IMR-90 (cell line): ENCODE data around the gene ARMH1.

ENCODE experiments used
- BHLHE40 ChIP-seq: fragments of 150-350 bp; IDR thresholded peaks from 2 replicates; pipeline ENCODE4 v1.6.1; 2016; ENCODE audit warnings: mild to moderate bottlenecking, low read depth, low read length
- CEBPB ChIP-seq: IDR thresholded peaks from 2 replicates; pipeline ENCODE4 v1.6.1; 2012; ENCODE audit warnings: low read depth, low read length, improper control_type of control experiment
- CHD1 ChIP-seq: IDR thresholded peaks from 2 replicates; pipeline ENCODE4 v1.6.1; 2012; ENCODE audit warnings: low read depth, low read length, improper control_type of control experiment
- MAFK ChIP-seq: IDR thresholded peaks from 2 replicates; pipeline ENCODE4 v1.6.1; 2012; ENCODE audit warnings: low read depth, low read length, improper control_type of control experiment
- MAZ ChIP-seq: IDR thresholded peaks from 2 replicates; pipeline ENCODE4 v1.6.1; 2012; ENCODE audit warnings: low read depth, mild to moderate bottlenecking, low read length, improper control_type of control experiment, moderate library complexity, borderline replicate concordance
- MXI1 ChIP-seq: IDR thresholded peaks from 2 replicates; pipeline ENCODE4 v1.6.1; 2012; ENCODE audit warnings: low read depth, mild to moderate bottlenecking, low read length, moderate library complexity, borderline replicate concordance
- POLR2A ChIP-seq: IDR thresholded peaks from 2 replicates; pipeline ENCODE4 v1.6.1; 2012; ENCODE audit warnings: mild to moderate bottlenecking, low read depth, low read length
- RAD21 ChIP-seq: IDR thresholded peaks from 2 replicates; pipeline ENCODE4 v1.6.1; 2012; ENCODE audit warnings: low read length, improper control_type of control experiment
- RCOR1 ChIP-seq: IDR thresholded peaks from 2 replicates; pipeline ENCODE4 v1.6.1; 2012; ENCODE audit warnings: mild to moderate bottlenecking, low read length, improper control_type of control experiment; ENCODE audit not compliant: insufficient replicate concordance
- SMC3 ChIP-seq: fragments of 150-350 bp; IDR thresholded peaks from 2 replicates; pipeline ENCODE4 v1.6.1; 2016; ENCODE audit warnings: low read depth, mild to moderate bottlenecking, antibody characterized with exemption, low read length, moderate library complexity
- USF2 ChIP-seq: fragments of 150-350 bp; IDR thresholded peaks from 2 replicates; pipeline ENCODE4 v1.6.1; 2017; ENCODE audit warnings: mild to moderate bottlenecking, antibody characterized with exemption, low read length, low read depth
- TF ChIP-seq, protein P1 (sequence below): conservative IDR thresholded peaks from 2 replicates; pipeline ENCODE4 v1.5.1; 2012; ENCODE audit warnings: mild to moderate bottlenecking, low read depth, low read length, improper control_type of control experiment
- TF ChIP-seq, protein P2 (sequence below): fragments of 150-350 bp; IDR thresholded peaks from 2 replicates; pipeline ENCODE4 v1.6.1; 2016; ENCODE audit warnings: low read depth, mild to moderate bottlenecking, low read length, moderate library complexity, borderline replicate concordance

DNA sequence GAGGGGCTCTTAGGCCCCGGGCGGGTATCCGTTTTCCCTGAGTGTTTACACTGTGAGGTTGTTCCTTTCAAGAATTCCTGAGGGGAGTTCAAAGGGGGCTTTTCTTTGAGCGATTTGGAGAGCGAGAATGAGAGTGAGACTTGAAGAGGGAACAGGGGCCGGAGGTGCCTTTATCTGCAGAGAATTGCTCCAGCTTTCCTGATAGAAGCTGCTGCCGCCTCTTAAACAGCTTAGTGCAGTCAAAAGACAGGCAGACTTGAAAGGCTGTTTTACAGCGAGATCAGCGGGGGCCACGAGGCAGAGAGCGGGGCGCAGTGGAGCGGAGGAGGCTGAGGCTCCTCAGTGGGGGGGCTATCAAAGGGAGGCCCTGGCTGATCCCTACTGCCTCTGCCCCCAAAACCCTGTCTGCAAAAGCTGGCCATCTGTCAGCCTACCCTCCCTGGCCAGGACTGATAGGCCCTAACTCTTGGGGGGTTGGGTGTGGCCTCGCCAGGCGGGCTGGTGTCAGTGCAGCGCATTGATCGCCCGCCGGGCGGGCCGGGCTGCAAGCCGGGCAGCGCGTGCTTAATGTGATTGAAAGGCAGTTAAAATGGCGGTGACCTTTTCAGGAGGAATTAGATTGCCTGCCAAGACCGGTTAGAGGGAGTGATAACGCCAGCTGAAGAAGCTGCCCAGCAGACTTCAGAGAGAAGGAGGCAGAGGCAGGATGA, 36.7 kb upstream of the ARMH1 start:
- TF ChIP-seq, protein P1, sequence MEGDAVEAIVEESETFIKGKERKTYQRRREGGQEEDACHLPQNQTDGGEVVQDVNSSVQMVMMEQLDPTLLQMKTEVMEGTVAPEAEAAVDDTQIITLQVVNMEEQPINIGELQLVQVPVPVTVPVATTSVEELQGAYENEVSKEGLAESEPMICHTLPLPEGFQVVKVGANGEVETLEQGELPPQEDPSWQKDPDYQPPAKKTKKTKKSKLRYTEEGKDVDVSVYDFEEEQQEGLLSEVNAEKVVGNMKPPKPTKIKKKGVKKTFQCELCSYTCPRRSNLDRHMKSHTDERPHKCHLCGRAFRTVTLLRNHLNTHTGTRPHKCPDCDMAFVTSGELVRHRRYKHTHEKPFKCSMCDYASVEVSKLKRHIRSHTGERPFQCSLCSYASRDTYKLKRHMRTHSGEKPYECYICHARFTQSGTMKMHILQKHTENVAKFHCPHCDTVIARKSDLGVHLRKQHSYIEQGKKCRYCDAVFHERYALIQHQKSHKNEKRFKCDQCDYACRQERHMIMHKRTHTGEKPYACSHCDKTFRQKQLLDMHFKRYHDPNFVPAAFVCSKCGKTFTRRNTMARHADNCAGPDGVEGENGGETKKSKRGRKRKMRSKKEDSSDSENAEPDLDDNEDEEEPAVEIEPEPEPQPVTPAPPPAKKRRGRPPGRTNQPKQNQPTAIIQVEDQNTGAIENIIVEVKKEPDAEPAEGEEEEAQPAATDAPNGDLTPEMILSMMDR, result no peak
- TF ChIP-seq MAFK (no peak), POLR2A (no peak), CEBPB (no peak), SMC3 (no peak), RCOR1 (no peak), MXI1 (no peak), CHD1 (no peak), MAZ (no peak), RAD21 (no peak), BHLHE40 (no peak), USF2 (no peak)
- TF ChIP-seq, protein P2, sequence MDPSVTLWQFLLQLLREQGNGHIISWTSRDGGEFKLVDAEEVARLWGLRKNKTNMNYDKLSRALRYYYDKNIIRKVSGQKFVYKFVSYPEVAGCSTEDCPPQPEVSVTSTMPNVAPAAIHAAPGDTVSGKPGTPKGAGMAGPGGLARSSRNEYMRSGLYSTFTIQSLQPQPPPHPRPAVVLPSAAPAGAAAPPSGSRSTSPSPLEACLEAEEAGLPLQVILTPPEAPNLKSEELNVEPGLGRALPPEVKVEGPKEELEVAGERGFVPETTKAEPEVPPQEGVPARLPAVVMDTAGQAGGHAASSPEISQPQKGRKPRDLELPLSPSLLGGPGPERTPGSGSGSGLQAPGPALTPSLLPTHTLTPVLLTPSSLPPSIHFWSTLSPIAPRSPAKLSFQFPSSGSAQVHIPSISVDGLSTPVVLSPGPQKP, result no peak
